ENCODE data around the gene STAG1.
"Not testable (repeated sequence)": the region's sequence is repeated elsewhere in the genome, so short reads cannot be mapped to it uniquely, and the experiment has no call there.

Gene STAG1

DNA sequence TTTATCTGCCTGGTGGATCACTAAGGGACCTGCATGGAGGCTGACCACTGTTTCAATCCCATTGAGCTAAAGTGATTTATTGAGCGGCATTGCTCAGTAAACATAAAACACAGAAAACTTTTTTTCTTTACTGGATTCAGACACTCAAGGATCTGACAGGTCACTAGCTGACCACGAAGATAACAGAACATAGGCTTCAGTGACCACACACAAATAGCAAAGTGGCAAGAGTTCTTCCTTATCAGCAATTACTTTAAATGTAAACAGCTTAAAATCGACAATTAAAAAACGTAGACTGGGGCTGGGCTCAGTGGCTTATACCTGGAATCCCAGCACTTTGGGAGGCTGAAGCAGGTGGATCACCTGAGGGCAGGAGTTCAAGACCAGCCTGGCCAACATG is 48.7 kb downstream of the STAG1 start:
- DNase-seq (ENCODE audit: low read depth in 2 of 2) = no peak

DNA sequence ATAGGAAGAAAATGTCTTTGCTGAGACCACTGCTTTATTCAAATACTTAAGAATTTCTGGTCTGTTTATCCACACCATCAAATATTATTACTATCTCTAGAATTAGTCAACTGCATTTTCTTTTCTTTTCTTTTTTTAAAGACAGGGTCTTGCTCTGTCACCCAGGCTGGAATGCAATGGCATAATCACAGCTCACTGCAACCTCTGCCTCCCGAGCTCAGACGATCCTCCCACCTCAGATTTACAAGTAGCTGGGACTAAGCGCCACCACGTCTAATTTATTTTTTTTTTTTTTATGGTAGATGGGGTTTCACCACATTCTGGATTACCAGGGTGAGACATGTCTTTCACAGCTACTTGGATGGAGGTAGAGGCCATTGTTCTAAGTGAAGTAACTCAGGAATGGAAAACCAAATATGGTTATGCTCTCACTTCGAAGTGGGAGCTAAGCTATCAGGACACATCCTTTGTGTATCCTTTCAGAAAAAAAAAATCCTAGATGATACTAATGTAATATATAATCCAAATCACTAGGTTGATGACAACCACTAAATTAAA is 52.8 kb downstream of the STAG1 start:
- DNase-seq (ENCODE audit: low read depth in 2 of 2) = no peak

DNA sequence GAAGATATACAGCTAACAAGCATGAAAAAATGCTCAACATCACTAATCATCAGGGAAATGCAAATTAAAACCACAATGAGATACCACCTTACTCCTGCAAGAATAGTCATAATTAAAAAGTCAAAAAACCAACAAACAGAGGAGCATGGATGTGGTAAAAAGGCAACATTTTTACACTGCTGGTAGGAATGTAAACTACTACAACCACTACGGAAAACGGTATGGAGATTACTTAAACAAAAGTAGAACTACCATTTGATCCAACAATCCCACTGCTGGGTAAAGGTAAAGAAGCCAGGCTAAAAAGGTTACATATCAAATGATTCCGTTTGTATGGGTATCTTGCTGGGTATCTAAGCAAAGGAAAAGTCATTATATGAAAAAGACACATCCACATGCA is 53.8 kb downstream of the STAG1 start:
- DNase-seq (ENCODE audit: low read depth in 2 of 2) = no peak

DNA sequence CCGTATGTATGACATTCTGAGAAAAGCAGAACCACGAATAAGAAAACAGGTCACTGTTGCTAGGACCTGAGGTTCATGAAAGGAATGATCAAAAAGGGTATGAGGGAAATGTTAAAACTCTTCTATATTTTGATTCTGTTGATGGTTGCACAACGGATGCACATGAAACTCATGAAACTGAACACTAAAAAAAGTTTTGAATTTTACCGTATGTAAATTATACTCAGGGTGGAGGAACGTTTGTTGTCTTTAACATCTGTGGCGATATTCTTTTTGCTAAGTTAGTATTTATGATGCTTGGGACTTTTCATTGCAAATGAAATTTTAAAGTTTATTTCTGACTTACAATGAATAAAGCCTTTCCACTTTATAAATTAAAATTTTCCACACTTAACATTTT is 55.4 kb downstream of the STAG1 start:
- DNase-seq (ENCODE audit: low read depth in 2 of 2) = no peak

DNA sequence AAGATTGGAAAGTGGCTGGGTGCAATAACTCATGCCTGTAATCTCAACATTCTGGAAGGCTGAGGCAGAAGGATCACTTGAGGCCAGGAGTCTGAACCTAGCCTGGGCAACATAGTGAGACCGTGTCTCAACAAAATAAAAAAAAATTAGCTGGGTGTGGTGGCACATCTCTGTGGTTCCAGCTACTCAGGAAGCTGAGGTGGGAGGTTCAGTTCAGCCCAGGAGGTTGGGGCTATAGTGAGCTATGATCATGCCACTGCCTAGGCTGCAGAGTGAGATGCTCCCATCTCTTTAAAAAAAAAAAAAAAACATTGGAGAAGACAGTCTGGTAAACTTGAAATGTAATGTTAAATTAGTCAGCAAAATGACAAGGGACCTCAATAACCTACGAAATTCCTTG is 57.9 kb downstream of the STAG1 start:
- DNase-seq (ENCODE audit: low read depth in 2 of 2) = no peak

DNA sequence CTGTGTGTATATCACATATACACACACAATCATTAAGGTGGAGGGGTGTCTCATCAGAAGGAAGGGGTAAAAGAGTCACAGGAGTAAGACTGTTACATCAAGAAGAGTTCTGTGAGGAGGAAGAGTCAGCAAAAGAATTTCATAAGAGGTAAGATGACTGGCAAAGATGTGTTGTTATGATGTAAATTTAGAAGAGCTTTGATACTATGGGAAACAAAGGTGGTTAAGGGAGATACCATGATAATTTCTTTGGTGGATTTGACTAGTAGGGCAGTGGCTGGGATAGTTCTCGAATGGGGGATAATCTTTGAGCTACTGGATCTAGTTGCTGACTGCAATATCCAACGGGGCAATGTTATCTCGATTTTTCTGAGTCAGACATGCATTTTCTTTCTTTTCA is 61.6 kb downstream of the STAG1 start:
- DNase-seq (ENCODE audit: low read depth in 2 of 2) = no peak

DNA sequence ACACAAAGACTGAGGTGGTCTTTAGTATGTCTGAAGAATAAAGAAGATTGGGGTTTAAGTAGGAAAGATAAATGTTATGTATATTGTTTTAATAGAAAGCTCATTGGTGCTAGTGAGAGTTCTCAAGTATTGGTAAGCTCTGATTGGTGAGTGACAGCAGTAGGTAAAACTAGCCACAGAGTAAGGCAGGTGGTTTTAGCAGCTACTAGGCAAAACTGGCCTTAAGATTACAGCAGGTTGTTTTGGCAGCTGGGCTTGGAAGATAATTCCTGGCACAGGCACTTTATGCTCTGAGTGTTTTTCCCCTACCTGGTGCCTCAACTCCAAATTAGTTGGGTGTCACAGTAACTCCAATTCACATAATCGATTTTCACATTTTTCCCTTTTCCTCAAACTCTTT is 66.3 kb downstream of the STAG1 start:
- DNase-seq (ENCODE audit: low read depth in 2 of 2) = no peak

DNA sequence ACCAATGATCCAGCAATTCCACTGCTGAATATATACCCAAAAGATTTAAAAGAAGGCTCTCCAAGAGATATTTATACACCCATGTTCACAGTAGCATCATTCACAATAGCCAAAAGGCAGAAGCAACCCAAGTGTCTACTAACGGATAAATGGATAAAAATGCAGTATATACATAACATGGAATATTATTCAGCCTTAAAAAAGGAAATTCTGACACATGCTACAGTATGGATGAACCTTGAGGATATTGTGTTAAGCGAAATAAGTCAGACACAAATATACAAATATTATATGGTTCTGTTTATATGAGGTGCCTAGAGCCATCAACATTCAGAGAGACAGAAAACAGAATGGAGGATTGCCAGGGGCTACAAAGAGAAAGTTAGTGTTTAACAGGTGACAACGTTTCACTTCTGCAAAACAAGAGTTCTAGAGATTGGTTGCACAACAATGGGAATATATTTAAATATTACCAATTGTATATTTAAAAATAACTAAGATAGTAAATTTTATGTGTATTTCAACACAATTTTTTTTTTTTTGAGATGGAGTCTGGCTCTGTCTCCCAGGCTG is 69.4 kb downstream of the STAG1 start:
- no peak for DNase-seq (ENCODE audit: low read depth in 2 of 2)

DNA sequence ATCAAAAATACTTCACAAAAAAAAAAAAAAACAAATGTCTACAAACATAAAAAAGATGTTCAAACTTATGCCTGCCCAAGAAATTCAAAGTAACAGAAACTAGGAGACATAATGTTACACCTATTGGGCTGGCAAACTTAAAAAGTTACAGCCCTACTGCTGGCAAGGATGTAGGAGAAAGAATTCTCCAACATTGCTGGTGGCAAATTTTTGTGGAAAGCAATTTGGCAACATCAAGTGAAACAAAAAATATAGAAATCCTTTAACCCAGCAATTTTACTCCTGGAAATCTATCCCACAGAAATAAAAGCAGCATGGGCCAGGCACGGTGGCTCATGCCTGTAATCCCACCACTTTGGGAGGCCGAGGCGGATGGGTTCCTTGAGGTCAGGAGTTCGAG is 73.2 kb downstream of the STAG1 start:
- no peak for DNase-seq (ENCODE audit: low read depth in 2 of 2)

DNA sequence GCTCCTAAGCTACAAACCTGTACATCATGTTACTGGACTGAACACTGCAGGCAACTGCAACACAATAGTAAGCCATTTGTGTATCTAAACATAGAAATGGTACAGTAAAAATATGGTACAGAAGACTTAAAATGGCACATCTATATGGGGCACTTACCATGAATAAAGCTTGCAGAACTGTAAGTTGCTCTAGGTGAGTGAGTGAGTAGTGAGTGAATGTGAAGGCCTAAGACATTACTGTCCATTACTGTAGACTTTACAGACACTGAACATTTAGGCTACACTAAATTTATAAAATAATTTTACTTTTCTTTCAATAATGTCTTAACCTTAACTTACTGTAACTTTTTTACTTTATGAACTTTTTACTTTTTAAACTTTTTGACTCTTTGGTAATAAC is 76.2 kb downstream of the STAG1 start:
- DNase-seq (ENCODE audit: low read depth in 2 of 2) = no peak

DNA sequence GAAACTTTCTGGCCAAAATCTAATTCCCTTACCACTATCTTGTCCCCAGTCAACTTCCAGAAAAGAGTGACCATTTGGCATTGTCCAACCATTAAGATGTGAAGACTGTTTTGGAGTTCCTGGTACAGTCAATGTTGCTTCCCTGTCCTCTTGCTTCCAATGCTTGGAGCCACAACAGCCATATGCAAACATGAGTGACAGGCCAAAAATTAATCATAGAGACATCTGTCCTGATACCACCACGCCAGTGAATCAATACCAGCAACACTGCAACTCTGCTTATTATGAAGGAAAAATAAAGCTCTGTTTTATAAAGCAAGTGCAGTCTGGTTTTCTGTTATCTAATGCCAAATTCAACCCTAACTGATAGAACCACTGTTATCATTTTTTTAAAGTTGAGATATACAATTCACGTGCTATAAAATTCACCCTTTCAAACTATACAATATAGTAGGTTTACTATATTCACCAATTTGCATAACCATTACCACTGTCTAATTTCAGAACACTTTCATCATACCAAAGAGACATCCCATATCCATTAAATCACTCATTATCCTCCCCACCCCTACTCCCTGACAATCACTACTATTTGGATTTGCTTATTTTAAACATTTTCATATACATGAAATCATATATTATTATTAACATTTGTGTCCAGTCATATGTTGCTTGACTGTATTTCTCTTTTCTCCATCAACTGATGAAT is 76.9 kb downstream of the STAG1 start:
- no peak for DNase-seq (ENCODE audit: low read depth in 2 of 2)

DNA sequence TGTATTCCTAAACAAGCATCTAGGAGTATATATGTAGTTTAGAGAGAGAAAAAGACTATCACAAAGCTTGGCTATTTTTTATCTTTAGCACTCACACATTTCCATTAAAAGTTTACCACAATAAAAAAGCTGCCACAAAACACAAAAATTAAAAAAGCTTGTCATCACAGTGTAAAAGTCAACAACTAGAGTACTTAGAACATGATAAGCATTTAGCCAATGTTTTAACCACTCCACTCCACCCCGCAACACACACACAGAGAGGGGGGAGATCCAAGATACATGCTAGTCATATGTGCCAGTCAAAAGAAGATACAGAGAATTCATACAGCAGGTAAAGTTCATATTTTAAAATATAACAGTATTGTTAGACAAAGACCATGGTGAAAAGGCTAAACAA is 79.7 kb downstream of the STAG1 start:
- no peak for DNase-seq (ENCODE audit: low read depth in 2 of 2)

DNA sequence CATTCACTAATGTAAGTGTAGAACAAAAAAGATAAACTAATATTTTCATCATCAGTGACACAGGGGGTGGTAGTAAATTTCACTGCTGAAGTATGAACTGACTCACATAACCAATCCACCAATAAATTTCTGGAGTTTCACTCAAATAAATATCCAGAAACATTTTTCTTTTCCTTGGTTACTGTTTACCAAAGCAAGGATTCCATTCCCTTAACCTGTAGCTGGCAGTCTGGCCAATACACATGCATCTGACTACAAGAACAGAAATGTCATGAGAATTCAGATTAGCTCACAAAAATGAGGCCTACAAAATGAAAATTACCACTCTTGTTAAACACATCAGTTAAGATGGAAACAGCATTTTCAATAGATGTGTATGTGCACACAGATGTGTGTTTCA is 80.3 kb downstream of the STAG1 start:
- no peak for DNase-seq (ENCODE audit: low read depth in 2 of 2)

DNA sequence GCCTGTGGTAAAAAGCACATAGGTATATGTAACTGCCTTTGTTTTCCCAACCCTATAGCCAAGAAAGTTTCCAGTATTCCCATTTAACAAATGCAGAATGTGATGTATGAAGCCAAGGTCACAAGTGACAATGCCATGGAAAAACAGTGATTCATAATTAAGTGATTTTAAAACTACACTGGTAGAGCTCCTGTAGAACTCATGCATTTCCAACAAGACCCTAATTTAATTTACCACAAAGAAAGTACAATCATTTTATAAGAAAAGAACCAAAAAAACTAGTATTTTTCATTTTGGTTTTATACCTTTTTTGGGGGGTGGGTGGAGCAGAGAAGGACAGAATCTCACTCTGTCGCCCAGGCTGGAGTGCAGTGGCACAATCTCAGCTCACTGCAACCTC is 82.0 kb downstream of the STAG1 start:
- no peak for DNase-seq (ENCODE audit: low read depth in 2 of 2)

DNA sequence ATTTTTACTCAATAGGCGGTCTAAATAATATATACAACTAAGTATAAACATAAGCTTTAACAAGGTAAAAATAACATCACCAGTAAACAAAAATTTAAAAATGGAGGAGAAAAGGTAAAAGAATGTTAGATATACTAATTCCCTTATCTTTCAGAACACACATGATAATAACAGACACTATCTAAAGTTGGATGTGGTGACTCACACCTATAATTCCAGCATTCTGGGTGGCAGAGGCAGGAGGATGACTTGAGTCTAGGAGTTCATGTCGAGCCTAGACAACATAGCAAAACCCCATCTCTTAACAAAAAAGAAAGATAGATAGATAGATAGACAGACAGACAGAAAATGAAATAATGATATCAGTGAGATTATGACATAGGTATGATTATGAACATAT is 85.1 kb downstream of the STAG1 start:
- no peak for DNase-seq (ENCODE audit: low read depth in 2 of 2)

DNA sequence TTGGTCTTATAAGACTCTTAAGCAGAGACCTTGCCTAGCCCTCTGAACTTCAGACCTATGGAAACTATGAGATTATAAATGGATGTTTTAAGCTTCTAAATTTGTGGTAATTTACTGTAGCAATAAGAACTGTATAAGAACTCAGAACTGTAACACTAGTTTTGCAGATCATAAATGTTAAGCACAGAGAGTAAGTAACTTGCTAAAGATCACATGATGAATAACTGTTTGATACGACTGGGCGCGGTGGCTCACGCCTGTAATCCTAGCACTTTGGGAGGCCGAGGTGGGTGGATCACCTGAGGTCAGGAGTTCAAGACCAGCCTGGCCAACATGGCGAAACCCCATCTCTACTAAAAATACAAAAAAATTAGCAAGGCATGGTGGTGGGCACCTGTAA is 85.9 kb downstream of the STAG1 start:
- DNase-seq (ENCODE audit: low read depth in 2 of 2) = not testable (repeated sequence)

DNA sequence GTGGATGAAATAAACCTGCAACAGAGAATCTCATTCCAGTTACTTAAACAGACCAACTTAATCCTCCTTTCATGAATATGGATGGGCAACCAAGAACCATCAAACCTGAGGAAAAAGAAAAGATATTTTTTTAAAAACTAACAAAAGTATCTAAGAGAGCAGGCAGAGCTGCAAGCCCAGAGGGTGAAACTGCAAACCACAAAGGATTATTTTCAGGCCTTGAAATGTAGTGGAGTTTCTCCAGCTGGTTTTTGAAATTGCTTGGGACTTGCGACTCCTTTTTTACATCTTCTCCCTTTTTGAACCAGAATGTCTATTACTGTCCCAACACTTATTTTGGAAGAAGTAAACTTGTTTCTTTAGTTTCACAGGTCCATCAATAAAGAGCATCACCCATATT is 87.4 kb downstream of the STAG1 start:
- no peak for DNase-seq (ENCODE audit: low read depth in 2 of 2)

DNA sequence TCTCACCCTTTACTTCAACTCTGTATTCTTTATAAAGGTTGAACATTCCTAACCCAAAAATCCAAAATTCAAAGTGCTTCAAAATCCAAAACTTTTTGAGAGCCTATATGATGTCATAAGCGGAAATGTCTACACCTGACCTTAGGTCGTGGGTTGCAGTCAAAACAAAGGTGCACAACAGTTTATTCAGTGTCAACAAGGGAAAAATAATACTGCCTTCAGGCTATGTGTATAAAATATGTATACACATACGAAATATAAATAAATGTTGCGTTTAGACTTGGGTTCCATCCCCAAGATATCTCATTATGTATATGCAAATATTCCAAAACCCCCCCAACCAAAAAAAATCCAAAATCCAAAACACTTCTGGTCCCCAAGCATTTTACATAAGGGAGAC is 90.9 kb downstream of the STAG1 start:
- no peak for DNase-seq (ENCODE audit: low read depth in 2 of 2)

DNA sequence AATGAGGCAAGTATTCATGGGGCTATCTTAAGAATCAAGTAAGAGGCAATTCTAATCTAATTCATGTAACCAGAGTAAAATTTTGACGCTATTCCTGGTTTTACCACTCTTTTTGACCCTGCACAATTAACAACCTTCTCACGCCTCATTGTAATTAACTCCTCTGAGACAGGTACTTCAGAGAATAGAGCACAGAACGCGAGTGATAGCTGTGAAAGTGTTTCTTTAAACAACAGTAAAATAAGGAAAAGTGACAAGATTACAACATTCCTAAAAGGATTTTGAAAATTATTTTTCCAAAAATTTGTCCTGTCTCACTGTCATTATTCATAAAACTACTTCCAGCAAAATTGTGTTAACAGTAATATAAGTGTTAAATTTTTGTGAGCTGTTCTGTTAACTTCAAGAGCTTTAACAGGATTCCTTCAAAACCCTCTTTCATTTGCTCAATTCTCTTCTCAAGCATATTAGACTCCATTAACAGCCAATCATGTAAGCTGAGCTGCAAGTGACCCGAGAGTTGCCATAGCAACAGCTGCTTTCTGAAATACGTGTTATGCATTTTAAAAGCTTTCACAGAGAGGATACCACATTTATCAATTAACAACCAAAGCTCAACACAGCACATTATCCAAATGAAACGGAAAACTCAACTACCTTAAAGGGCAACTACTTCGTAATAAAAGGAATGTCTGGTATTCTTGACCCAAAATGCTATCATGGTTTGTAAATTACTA is 93.1 kb downstream of the STAG1 start:
- DNase-seq (ENCODE audit: low read depth in 2 of 2) = no peak

DNA sequence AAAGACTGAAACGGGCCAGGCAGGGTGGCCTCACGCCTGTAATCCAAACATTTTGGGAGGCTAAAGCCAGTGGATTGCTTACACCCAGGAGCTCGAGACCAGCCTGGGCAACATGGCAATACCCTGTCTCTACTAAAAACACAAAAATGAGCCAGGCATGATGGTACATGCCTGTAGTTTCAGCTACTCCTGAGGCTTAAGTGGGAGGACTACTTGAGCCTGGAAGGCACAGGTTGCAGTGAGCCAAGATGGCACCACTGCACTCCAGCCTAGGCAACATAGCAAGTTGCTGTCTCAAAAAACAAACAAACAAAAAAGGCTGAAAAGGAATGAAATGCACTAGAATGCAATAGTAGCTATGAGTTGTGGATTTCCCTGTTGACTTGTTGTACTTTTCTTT is 94.7 kb downstream of the STAG1 start:
- DNase-seq (ENCODE audit: low read depth in 2 of 2) = no peak

DNA sequence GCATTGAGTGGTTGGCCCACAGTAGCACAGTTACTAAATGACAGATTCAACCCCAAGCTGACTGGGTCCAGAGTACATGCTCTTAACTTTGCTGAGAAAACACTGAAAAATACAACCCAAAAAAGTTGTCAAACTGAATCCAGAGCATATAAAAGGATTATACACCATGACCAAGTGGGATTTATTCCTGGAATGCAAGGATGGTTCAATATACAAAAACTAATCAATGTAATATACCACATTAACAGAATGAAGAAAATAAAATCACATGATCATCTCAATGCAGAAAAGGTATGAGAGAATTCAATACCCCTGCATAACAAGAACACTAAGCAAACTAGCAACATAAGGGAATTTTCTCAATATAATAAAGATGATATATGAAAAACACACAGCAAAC is 98.5 kb downstream of the STAG1 start:
- DNase-seq (ENCODE audit: low read depth in 2 of 2) = no peak

DNA sequence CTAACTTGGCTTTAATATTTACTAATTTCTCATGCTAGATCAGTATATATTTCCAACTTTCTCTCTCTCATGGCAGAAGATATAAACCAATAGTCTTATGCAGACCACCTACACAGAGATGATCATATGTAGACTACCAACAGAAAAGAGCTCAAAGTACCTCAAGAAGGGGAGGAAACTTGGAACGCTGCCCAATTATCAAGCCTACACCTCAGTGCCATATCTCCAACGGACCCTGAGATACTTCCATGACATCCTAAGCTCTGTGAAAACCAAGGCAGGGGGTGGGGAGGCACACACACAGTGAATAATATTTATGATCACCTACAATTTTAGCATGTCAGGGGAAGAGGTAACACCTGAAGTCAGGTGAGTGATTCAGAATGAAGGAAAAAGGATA is 100.6 kb downstream of the STAG1 start:
- no peak for DNase-seq (ENCODE audit: low read depth in 2 of 2)

DNA sequence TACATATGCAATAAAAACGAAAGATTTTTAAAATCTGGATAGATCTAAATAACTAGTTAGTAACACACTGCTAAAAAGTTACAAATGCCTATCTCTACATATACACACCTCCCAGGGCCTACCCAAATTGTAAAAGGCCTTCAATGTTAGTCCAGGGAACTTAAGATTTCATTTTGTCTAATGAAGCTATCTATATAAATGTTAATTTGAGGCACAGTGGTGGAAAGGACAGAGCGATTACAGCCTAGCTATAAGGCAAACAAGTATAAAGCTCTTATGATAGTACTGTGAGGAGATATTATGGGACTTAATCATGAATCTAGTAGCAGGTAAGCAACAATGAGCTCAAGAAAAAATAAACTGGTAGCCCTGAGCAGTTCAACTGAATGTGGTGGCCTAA is 101.7 kb downstream of the STAG1 start:
- no peak for DNase-seq (ENCODE audit: low read depth in 2 of 2)

Measured in activated CD4-positive, alpha-beta T cell treated with anti-CD3 and anti-CD28 coated beads for 24 hours (primary cell).